H1 (cell line): ENCODE measurements around the gene RBMS1. TPM values are rescaled to one million over a fixed set of nuclear protein-coding genes. Genes with fewer than 3 reads are reported as not detected.

ENCODE experiments used
- CTCF ChIA-PET: fragments of 300-600 bp; sonication (Branson Sonifier 250); formaldehyde crosslinking; loops from one replicate; lab custom pipeline; 2021; ENCODE audit not compliant: partially characterized antibody; lab: Charles Lee
- POLR2A ChIA-PET: fragments of 300-600 bp; sonication (Branson Sonifier 250); formaldehyde crosslinking; loops from one replicate; lab custom pipeline; 2021; ENCODE audit warnings: inconsistent platforms; ENCODE audit not compliant: partially characterized antibody; lab: Charles Lee
- DNase-seq, 2 experiments: peaks; one replicate each; pipeline versions ENCODE4 v3.0.0 to v3.0.0-alpha.2; 2010 to 2022; ENCODE audit warnings: low spot score in 2 of 2, low read depth in 1 of 2, mixed read lengths in 1 of 2
- FAIRE-seq: peaks from 2 replicates; lab custom pipeline; 2011; peaks lifted over from hg19 to GRCh38; lab: Jason Lieb, UNC
- H2AFZ ChIP-seq: 2 replicates; pipeline ENCODE4 v1.8.1; 2012; ENCODE audit warnings: low read length, inconsistent platforms
- H2AK5ac ChIP-seq: 2 replicates; pipeline ENCODE4 v1.6.1; 2013; ENCODE audit warnings: low read depth, low read length
- H2BK120ac ChIP-seq: replicated peaks from 2 replicates; pipeline ENCODE3; 2013; ENCODE audit warnings: low read depth, low read length, inconsistent platforms
- H2BK12ac ChIP-seq: 2 replicates; pipeline ENCODE4 v1.6.1; 2013; ENCODE audit warnings: low read depth, low read length
- H2BK15ac ChIP-seq: 2 replicates; pipeline ENCODE4 v1.6.1; 2013; ENCODE audit warnings: low read length
- H2BK20ac ChIP-seq: 2 replicates; pipeline ENCODE4 v1.6.1; 2013; ENCODE audit warnings: low read length
- H2BK5ac ChIP-seq: 2 replicates; pipeline ENCODE4 v1.6.1; 2013; ENCODE audit warnings: low read depth, low read length
- H3K14ac ChIP-seq: 2 replicates; pipeline ENCODE4 v1.6.1; 2013; ENCODE audit warnings: inconsistent platforms; ENCODE audit not compliant: insufficient read length
- H3K18ac ChIP-seq: 2 replicates; pipeline ENCODE4 v1.6.1; 2013; ENCODE audit warnings: low read length; ENCODE audit errors: extremely low read depth
- H3K23ac ChIP-seq: 2 replicates; pipeline ENCODE4 v1.6.1; 2013; ENCODE audit warnings: inconsistent platforms; ENCODE audit not compliant: insufficient read length
- H3K23me2 ChIP-seq: 2 replicates; pipeline ENCODE4 v1.6.1; 2013; ENCODE audit warnings: low read depth, low read length
- H3K27ac ChIP-seq: 2 replicates; pipeline ENCODE4 v1.6.1; 2011; ENCODE audit warnings: low read depth, low read length, inconsistent platforms
- H3K27me3 ChIP-seq, 4 experiments: replicated peaks in 1 of 4; 1 replicate in 1 of 4; 2 replicates in 3 of 4; pipeline versions ENCODE4 v1.6.1 to v1.8.1; 2011 to 2013; ENCODE audit warnings: low read length in 3 of 4, mild to moderate bottlenecking in 3 of 4, inconsistent platforms in 2 of 4, mixed read lengths in 2 of 4, moderate library complexity in 1 of 4; ENCODE audit not compliant: control insufficient read depth in 3 of 4, insufficient read depth in 3 of 4; ENCODE audit errors: extremely low read depth in 1 of 4
- H3K36me3 ChIP-seq, 4 experiments: 2 replicates each; pipeline versions ENCODE4 v1.6.1 to v1.8.1; 2011 to 2013; ENCODE audit warnings: mild to moderate bottlenecking in 4 of 4, low read length in 3 of 4, moderate library complexity in 2 of 4, control low read depth in 1 of 4, inconsistent platforms in 1 of 4; ENCODE audit not compliant: insufficient read depth in 4 of 4, control insufficient read depth in 2 of 4
- H3K4ac ChIP-seq: replicated peaks from 2 replicates; pipeline ENCODE3; 2013; ENCODE audit warnings: low read length, low read depth, mixed read lengths, inconsistent platforms; ENCODE audit not compliant: insufficient read length
- H3K4me1 ChIP-seq, 4 experiments: replicated peaks in 1 of 4; 1 replicate in 1 of 4; 2 replicates in 3 of 4; pipeline versions ENCODE4 v1.6.1 to v1.8.1; 2011 to 2013; ENCODE audit warnings: low read length in 3 of 4, inconsistent platforms in 2 of 4, mixed read lengths in 1 of 4; ENCODE audit not compliant: insufficient read depth in 4 of 4, control insufficient read depth in 3 of 4
- H3K4me2 ChIP-seq, 2 experiments: 2 replicates each; pipeline versions ENCODE4 v1.6.1 to v1.8.1; 2011 to 2013; ENCODE audit warnings: low read depth in 2 of 2, low read length in 2 of 2, control low read depth in 1 of 2, inconsistent platforms in 1 of 2, mild to moderate bottlenecking in 1 of 2; ENCODE audit not compliant: insufficient read depth in 1 of 2
- H3K4me3 ChIP-seq, 4 experiments: fragments of 200-600, 300-600 bp in 1 of 4; sonication (generic), shearing (Covaris generic), sonication (Bioruptor Twin) in 1 of 4; 2 replicates each; pipeline versions ENCODE4 v1.5.1 to v1.8.1; 2011 to 2016; ENCODE audit warnings: low read length in 4 of 4, low read depth in 3 of 4, control low read depth in 2 of 4, inconsistent platforms in 2 of 4, mild to moderate bottlenecking in 2 of 4, mixed read lengths in 1 of 4, moderate library complexity in 1 of 4; ENCODE audit not compliant: insufficient read depth in 2 of 4; ENCODE audit errors: extremely low read depth in 1 of 4
- H3K56ac ChIP-seq: replicated peaks from 2 replicates; pipeline ENCODE3; 2013; ENCODE audit warnings: low read depth, mild to moderate bottlenecking, mixed read lengths, low read length, inconsistent platforms; ENCODE audit not compliant: insufficient read length
- H3K79me1 ChIP-seq: 2 replicates; pipeline ENCODE4 v1.6.1; 2013; ENCODE audit warnings: low read depth, low read length, control low read depth
- H3K79me2 ChIP-seq, 2 experiments: 2 replicates each; pipeline versions ENCODE4 v1.6.1 to v1.8.1; 2012 to 2013; ENCODE audit warnings: low read length in 2 of 2, mild to moderate bottlenecking in 2 of 2, inconsistent platforms in 1 of 2; ENCODE audit not compliant: insufficient read depth in 2 of 2, control insufficient read depth in 1 of 2
- H3K9ac ChIP-seq, 4 experiments: replicated peaks in 1 of 4; 1 replicate in 1 of 4; 2 replicates in 3 of 4; pipeline versions ENCODE4 v1.6.1 to v1.8.1; 2011 to 2013; ENCODE audit warnings: low read depth in 3 of 4, low read length in 3 of 4, control low read depth in 2 of 4, mild to moderate bottlenecking in 2 of 4, moderate library complexity in 2 of 4, inconsistent platforms in 1 of 4; ENCODE audit errors: extremely low read depth in 1 of 4
- H3K9me3 ChIP-seq, 2 experiments: 2 replicates each; pipeline versions ENCODE4 v1.6.1 to v1.8.1; 2012 to 2013; ENCODE audit warnings: mild to moderate bottlenecking in 2 of 2, moderate library complexity in 2 of 2, control low read depth in 1 of 2, inconsistent platforms in 1 of 2, low read depth in 1 of 2, low read length in 1 of 2, mixed read lengths in 1 of 2; ENCODE audit not compliant: insufficient read depth in 2 of 2
- H4K20me1 ChIP-seq, 2 experiments: replicated peaks in 1 of 2; 2 replicates each; pipeline versions ENCODE3 to v1.8.1; 2011 to 2013; ENCODE audit warnings: inconsistent platforms in 2 of 2, low read length in 2 of 2, mild to moderate bottlenecking in 1 of 2; ENCODE audit not compliant: insufficient read depth in 2 of 2, control insufficient read depth in 1 of 2
- H4K5ac ChIP-seq: 2 replicates; pipeline ENCODE4 v1.6.1; 2013; ENCODE audit warnings: low read length, low read depth, mixed read lengths, inconsistent platforms; ENCODE audit not compliant: insufficient read length
- H4K8ac ChIP-seq: 2 replicates; pipeline ENCODE4 v1.8.0; 2013; ENCODE audit warnings: mild to moderate bottlenecking, moderate library complexity, low read length, inconsistent platforms; ENCODE audit not compliant: insufficient read depth; ENCODE audit errors: extremely low read depth
- H4K91ac ChIP-seq: replicated peaks from 2 replicates; pipeline ENCODE3; 2013; ENCODE audit warnings: low read length, mixed read lengths, inconsistent platforms; ENCODE audit not compliant: insufficient read length
- ATF3 ChIP-seq: IDR thresholded peaks from 2 replicates; pipeline ENCODE4 v1.6.1; 2011; ENCODE audit warnings: low read depth, mild to moderate bottlenecking, low read length; ENCODE audit not compliant: insufficient read depth
- CTCF ChIP-seq, 3 experiments: IDR thresholded peaks; 1 replicate in 2 of 3; 2 replicates in 1 of 3; pipeline versions ENCODE4 v1.5.1 to v1.6.1; 2011; ENCODE audit warnings: low read length in 3 of 3, mild to moderate bottlenecking in 3 of 3, inconsistent platforms in 2 of 3, low read depth in 1 of 3, moderate library complexity in 1 of 3; ENCODE audit not compliant: insufficient read depth in 1 of 3; ENCODE audit errors: control extremely low read depth in 1 of 3
- EGR1 ChIP-seq: IDR thresholded peaks from 2 replicates; pipeline ENCODE4 v1.6.1; 2011; ENCODE audit warnings: low read depth, low read length, borderline replicate concordance
- GABPA ChIP-seq: IDR thresholded peaks from 2 replicates; pipeline ENCODE4 v1.6.1; 2011; ENCODE audit warnings: mild to moderate bottlenecking, low read length, moderate library complexity, borderline replicate concordance; ENCODE audit not compliant: insufficient read depth
- POLR2AphosphoS5 ChIP-seq: IDR thresholded peaks from 2 replicates; pipeline ENCODE4 v1.6.1; 2011; ENCODE audit warnings: low read depth, low read length
- RFX5 ChIP-seq: IDR thresholded peaks from 2 replicates; pipeline ENCODE4 v1.6.1; 2011; ENCODE audit warnings: low read depth, low read length, improper control_type of control experiment, borderline replicate concordance
- TCF12 ChIP-seq: IDR thresholded peaks from 2 replicates; pipeline ENCODE4 v1.6.1; 2011; ENCODE audit warnings: low read depth, mild to moderate bottlenecking, low read length
- TEAD4 ChIP-seq: IDR thresholded peaks from 2 replicates; pipeline ENCODE4 v1.6.1; 2012; ENCODE audit warnings: low read depth, low read length, inconsistent platforms, mixed read lengths
- ZNF274 ChIP-seq: IDR thresholded peaks from 2 replicates; pipeline ENCODE4 v1.7.0; 2012; ENCODE audit warnings: low read length, borderline replicate concordance; ENCODE audit errors: extremely low read depth
- WGBS, 2 experiments: shearing (Covaris generic) in 1 of 2; methylation state at CpG; one replicate each; pipeline versions ENCODE4 v1.1.6 to v1.1.7; 2013 to 2015; ENCODE audit warnings: low lambda C conversion rate in 2 of 2, mixed read lengths in 2 of 2, inconsistent platforms in 1 of 2, low coverage in 1 of 2, missing lambda C conversion rate in 1 of 2; ENCODE audit not compliant: insufficient replicate concordance in 2 of 2, insufficient coverage in 1 of 2, insufficient read length in 1 of 2; ENCODE audit errors: extremely low coverage in 1 of 2, missing lambda C conversion rate in 1 of 2; 5-methylcytosine and 5-hydroxymethylcytosine counted together
- polyA plus RNA-seq, 7 experiments: library from polyadenylated mRNA; depleted of rRNA in 3 of 7; stranded (reverse) in 5 of 7; unstranded in 2 of 7; fragments of >200 nt in 5 of 7; fragments of 200-250 nt in 2 of 7; gene quantifications; 1 replicate in 5 of 7; 2 replicates in 1 of 7; 4 replicates in 1 of 7; pipeline versions ENCODE4 v1.2.1 to v1.2.3, GENCODE V29; 2011 to 2013; ENCODE audit warnings: missing spikeins in 2 of 7, mixed read lengths in 2 of 7
- total RNA-seq: library from RNA; stranded (reverse); fragmentation: NEBNext Ultra II Directional; extraction: Animal tissue kit (Norgen Biotek cat#: 25700); gene quantifications from 2 replicates; pipeline ENCODE4 v1.2.1, GENCODE V29; 2021

RBMS1 gene
- total and polyA plus RNA-seq, 2 of the 8 experiments (the other 6 are each of a cell fraction or from before 2014, with no cell fraction given), result 53.7 to 60.0 TPM

- Histone ChIP-seq H3K27ac (no peak overlapping the region), H4K8ac (no peak overlapping the region), H3K4me3 (no peak overlapping the region), H4K20me1 (peaks cover 0 to 1% of the 10 kb centered on the region in 2 experiments), H3K4ac (no peak overlapping the region), H3K36me3 (no peaks in the 10 kb centered on the region; a peak in 1 of 8 replicates), H2BK12ac (no peak overlapping the region), H3K23me2 (no peaks in the 10 kb centered on the region), H3K79me2 (peaks cover 0 to 46% of the 10 kb centered on the region in 2 experiments; a peak in 2 of 4 replicates), H3K9ac (no peak overlapping the region), H3K79me1 (no peaks in the 10 kb centered on the region; the same call in 1 of the 2 replicates), H2AFZ (no peak overlapping the region), H3K27me3 (no peaks in the 10 kb centered on the region), H3K14ac (no peak overlapping the region), H2BK120ac (no peak overlapping the region), H4K91ac (no peak overlapping the region), H2BK15ac (no peak overlapping the region), H2BK5ac (no peak overlapping the region), H4K5ac (no peak overlapping the region), H3K9me3 (no peaks in the 10 kb centered on the region), H3K56ac (no peak overlapping the region), H3K4me1 (peaks cover 0 to 4% (median 0%) of the 10 kb centered on the region in 4 experiments; a peak in 1 of 7 replicates), H3K4me2 (no peak overlapping the region), H2AK5ac (no peak overlapping the region), H3K23ac (no peak overlapping the region), H3K18ac (no peak overlapping the region), H2BK20ac (no peak overlapping the region)
- FAIRE-seq (no peak), DNase-seq (no peak)
- ChIA-PET CTCF (no interaction called here), POLR2A (interaction anchor here (0.7 kb wide), 2 partner anchors 12 to 582 kb away, joined by 3 to 4 read pairs; no protein-coding TSS in a partner anchor)
- 92% methylated on average over 10 of the region's 10 CpGs; no CpG with 5 or more reads in 1 of the 2 experiments for WGBS, 2 experiments
- TF ChIP-seq CTCF (IDR thresholded peaks at IDR 0.05; ENCODE audit: control extremely low read depth in 1 of 3, insufficient read depth in 1 of 3, low read depth in 1 of 3, low read length in 3 of 3) (no peak), TEAD4 (no peak), ATF3 (no peak), EGR1 (no peak), POLR2AphosphoS5 (no peak), RFX5 (no peak), GABPA (no peak), ZNF274 (no peak), TCF12 (no peak)
Observed at GRCh38 chr2:160458718-160459453, 34.7 kb downstream of the RBMS1 start.
